Stimulated activated CD4-positive, alpha-beta T cell treated with anti-CD3 and anti-CD28 coated beads, TNF-alpha, amount 100 ng/mL, for 4 hours (primary cell): ENCODE measurements around the gene KNDC1.
"Not testable (repeated sequence)": the region's sequence is repeated elsewhere in the genome, so short reads cannot be mapped to it uniquely, and the experiment has no call there.

Experiments used
- DNase-seq, 3 experiments: peaks; one replicate each; pipeline ENCODE4 v3.0.0-alpha.2; 2020; ENCODE audit warnings: low read depth in 3 of 3

KNDC1 gene

GRCh38 chr10:133162178-133162909, 2.3 kb downstream of the KNDC1 start:
- no peak for DNase-seq

- DNase-seq = no peak
These were observed 3.2 kb downstream of the KNDC1 start for GRCh38 chr10:133162910-133163856.

GRCh38 chr10:133163889-133164815, 4.1 kb downstream of the KNDC1 start:
- DNase-seq = no peak

- no peak for DNase-seq
These were observed 5.0 kb downstream of the KNDC1 start for GRCh38 chr10:133164816-133165555.

- no peak for DNase-seq
These were observed 5.8 kb downstream of the KNDC1 start for GRCh38 chr10:133165556-133166503.

- no peak for DNase-seq
These were observed 6.4 kb downstream of the KNDC1 start for GRCh38 chr10:133166504-133166827.

- DNase-seq = no peak
These were observed 7.0 kb downstream of the KNDC1 start for GRCh38 chr10:133166828-133167692.

- no peak for DNase-seq
These were observed 7.9 kb downstream of the KNDC1 start for GRCh38 chr10:133167693-133168616.

- DNase-seq = no peak
These were observed 8.6 kb downstream of the KNDC1 start for GRCh38 chr10:133168617-133169031.

GRCh38 chr10:133169173-133169947, 9.3 kb downstream of the KNDC1 start:
- no peak for DNase-seq

- no peak for DNase-seq
These were observed 10.1 kb downstream of the KNDC1 start for GRCh38 chr10:133170092-133170491.

GRCh38 chr10:133173860-133174640, 14.0 kb downstream of the KNDC1 start:
- no peak for DNase-seq

- no peak for DNase-seq
These were observed 14.8 kb downstream of the KNDC1 start for GRCh38 chr10:133174689-133175263.

GRCh38 chr10:133175624-133176023, 15.6 kb downstream of the KNDC1 start:
- not testable (repeated sequence) for DNase-seq

- no peak for DNase-seq
These were observed 16.5 kb downstream of the KNDC1 start for GRCh38 chr10:133176546-133176945.
